ENCODE measurements around the gene THADA. TPM values are rescaled to one million over a fixed set of nuclear protein-coding genes. Genes with fewer than 3 reads are reported as not detected.

Gene THADA
- total RNA-seq, 1 donor from 2014 or later, result 50.6 TPM

DNA sequence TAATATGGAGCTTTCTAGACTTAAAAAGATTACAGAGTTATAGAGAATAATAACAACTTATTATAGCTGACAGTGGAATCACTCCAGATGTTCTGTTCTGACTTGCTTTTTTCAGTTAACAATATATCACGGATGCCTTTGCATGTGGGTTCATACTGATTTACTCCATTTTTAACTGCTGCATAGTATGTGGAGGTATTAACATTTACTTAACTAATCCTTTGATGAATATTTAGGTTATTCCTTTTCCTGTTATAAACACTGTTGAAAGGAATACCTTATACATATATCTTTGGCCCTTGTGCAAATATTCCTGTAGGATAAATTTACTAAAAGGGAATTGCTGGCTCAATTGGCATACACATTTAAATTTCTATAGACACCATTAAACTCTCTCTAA is 336.3 kb downstream of the THADA start:
- Histone ChIP-seq H3K9ac (ENCODE audit: low read depth in 1 of 3, low read length in 3 of 3) (no peak overlapping the region), H3K9me3 (ENCODE audit: control insufficient read depth in 3 of 3, low read length in 3 of 3) (no peaks in the 10 kb centered on the region), H3K27ac (ENCODE audit: low read depth, low read length) (no peak overlapping the region), H3K4me1 (ENCODE audit: control insufficient read depth in 3 of 3, insufficient read depth in 3 of 3, low read length in 3 of 3) (peaks cover 0 to 3% (median 3%) of the 10 kb centered on the region in 3 donors), H3K4me3 (ENCODE audit: low read length in 3 of 3) (no peak overlapping the region), H3K36me3 (ENCODE audit: control insufficient read depth in 3 of 3, insufficient read depth in 3 of 3, low read length in 3 of 3) (peaks cover 0 to 2% (median 0%) of the 10 kb centered on the region in 3 donors), H3K27me3 (ENCODE audit: control insufficient read depth in 3 of 3, insufficient read depth in 3 of 3, low read length in 3 of 3) (no peaks in the 10 kb centered on the region)

GRCh38 chr2:43258547-43259156 is 337.2 kb downstream of the THADA start:
- H3K9ac ChIP-seq (ENCODE audit: low read depth in 1 of 3, low read length in 3 of 3), result no peak overlapping the region

GRCh38 chr2:43255296-43255910 is 340.4 kb downstream of the THADA start:
- H3K9me3 ChIP-seq (ENCODE audit: control insufficient read depth in 3 of 3, low read length in 3 of 3), result no peaks in the 10 kb centered on the region
- no peak overlapping the region for H3K27ac ChIP-seq (ENCODE audit: low read depth, low read length)
- no peak overlapping the region for H3K4me3 ChIP-seq (ENCODE audit: low read length in 3 of 3)
- H3K4me1 ChIP-seq (ENCODE audit: control insufficient read depth in 3 of 3, insufficient read depth in 3 of 3, low read length in 3 of 3), result peaks cover 3 to 13% (median 11%) of the 10 kb centered on the region in 3 donors
- H3K36me3 ChIP-seq (ENCODE audit: control insufficient read depth in 3 of 3, insufficient read depth in 3 of 3, low read length in 3 of 3), result peaks cover 0 to 2% (median 0%) of the 10 kb centered on the region in 3 donors
- no peak overlapping the region for H3K9ac ChIP-seq (ENCODE audit: low read depth in 1 of 3, low read length in 3 of 3)
- no peaks in the 10 kb centered on the region for H3K27me3 ChIP-seq (ENCODE audit: control insufficient read depth in 3 of 3, insufficient read depth in 3 of 3, low read length in 3 of 3)

More at GRCh38 chr2:43258547-43259156, 337.2 kb downstream of the THADA start:
- H3K27me3 ChIP-seq (ENCODE audit: control insufficient read depth in 3 of 3, insufficient read depth in 3 of 3, low read length in 3 of 3), result no peaks in the 10 kb centered on the region
- H3K27ac ChIP-seq (ENCODE audit: low read depth, low read length), result no peak overlapping the region
- peaks cover 0 to 2% (median 0%) of the 10 kb centered on the region in 3 donors for H3K36me3 ChIP-seq (ENCODE audit: control insufficient read depth in 3 of 3, insufficient read depth in 3 of 3, low read length in 3 of 3)
- H3K4me1 ChIP-seq (ENCODE audit: control insufficient read depth in 3 of 3, insufficient read depth in 3 of 3, low read length in 3 of 3), result peaks cover 0 to 3% (median 3%) of the 10 kb centered on the region in 3 donors
- H3K4me3 ChIP-seq (ENCODE audit: low read length in 3 of 3), result no peak overlapping the region
- no peaks in the 10 kb centered on the region for H3K9me3 ChIP-seq (ENCODE audit: control insufficient read depth in 3 of 3, low read length in 3 of 3)

DNA sequence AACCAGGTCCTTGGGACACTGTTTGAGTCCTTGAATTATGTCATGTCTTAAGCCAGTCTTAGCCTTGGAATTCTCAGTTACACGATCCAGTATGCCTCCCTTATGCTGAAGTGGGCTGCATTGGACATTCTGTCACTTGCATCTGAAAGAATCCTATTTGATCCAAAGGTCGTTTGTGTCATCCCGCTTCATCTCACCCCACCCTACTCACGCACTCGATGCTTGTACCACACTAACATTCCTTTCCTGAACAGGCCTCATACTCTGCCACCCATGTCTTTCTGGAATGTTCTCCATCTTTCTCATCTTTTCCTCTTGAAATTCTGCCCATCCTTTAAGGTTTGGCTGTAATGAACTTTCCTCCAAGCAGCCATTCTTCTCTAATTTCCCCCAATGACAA is 341.5 kb downstream of the THADA start:
- Histone ChIP-seq H3K9me3 (ENCODE audit: control insufficient read depth in 3 of 3, low read length in 3 of 3) (no peaks in the 10 kb centered on the region), H3K36me3 (ENCODE audit: control insufficient read depth in 3 of 3, insufficient read depth in 3 of 3, low read length in 3 of 3) (peaks cover 0 to 2% (median 0%) of the 10 kb centered on the region in 3 donors), H3K27ac (ENCODE audit: low read depth, low read length) (no peak overlapping the region), H3K9ac (ENCODE audit: low read depth in 1 of 3, low read length in 3 of 3) (no peak overlapping the region), H3K27me3 (ENCODE audit: control insufficient read depth in 3 of 3, insufficient read depth in 3 of 3, low read length in 3 of 3) (no peaks in the 10 kb centered on the region), H3K4me1 (ENCODE audit: control insufficient read depth in 3 of 3, insufficient read depth in 3 of 3, low read length in 3 of 3) (peaks cover 3 to 13% (median 11%) of the 10 kb centered on the region in 3 donors), H3K4me3 (ENCODE audit: low read length in 3 of 3) (no peak overlapping the region)

DNA sequence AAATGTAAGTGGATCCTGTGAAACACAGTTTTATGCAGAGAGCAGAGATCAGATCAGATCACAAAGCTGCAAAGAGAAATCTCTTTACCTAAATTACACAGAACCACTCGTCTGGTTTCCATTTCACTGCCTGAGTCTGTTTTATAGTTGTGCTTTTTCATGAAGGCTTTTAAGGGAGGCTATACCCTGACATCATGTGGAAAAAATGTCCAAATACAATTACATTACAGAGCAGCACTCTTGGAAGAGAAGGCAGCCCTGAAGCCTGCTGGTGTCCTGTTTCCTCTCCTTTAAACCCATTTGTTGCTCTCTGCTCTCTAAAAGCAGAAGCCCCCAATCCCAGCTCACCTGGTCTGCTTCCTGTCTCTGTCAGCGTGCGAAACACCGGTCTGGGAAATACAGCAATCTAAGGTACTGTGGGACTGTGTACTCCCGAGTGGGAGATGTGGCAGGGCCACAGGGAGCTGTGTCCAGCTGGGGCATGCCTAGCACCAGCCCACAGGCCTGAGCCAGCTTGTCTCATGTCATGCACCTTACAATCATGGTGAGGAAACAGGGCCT is 344.6 kb downstream of the THADA start:
- Histone ChIP-seq H3K9ac (ENCODE audit: low read depth in 1 of 3, low read length in 3 of 3) (peak overlapping the region in 1 of 3 donors; percentile 34), H3K36me3 (ENCODE audit: control insufficient read depth in 3 of 3, insufficient read depth in 3 of 3, low read length in 3 of 3) (no peaks in the 10 kb centered on the region), H3K4me3 (ENCODE audit: low read length in 3 of 3) (no peak overlapping the region), H3K4me1 (ENCODE audit: control insufficient read depth in 3 of 3, insufficient read depth in 3 of 3, low read length in 3 of 3) (peaks cover 0 to 13% (median 11%) of the 10 kb centered on the region in 3 donors), H3K27ac (ENCODE audit: low read depth, low read length) (peak overlapping the region; percentile 75), H3K27me3 (ENCODE audit: control insufficient read depth in 3 of 3, insufficient read depth in 3 of 3, low read length in 3 of 3) (no peaks in the 10 kb centered on the region), H3K9me3 (ENCODE audit: control insufficient read depth in 3 of 3, low read length in 3 of 3) (no peaks in the 10 kb centered on the region)

DNA sequence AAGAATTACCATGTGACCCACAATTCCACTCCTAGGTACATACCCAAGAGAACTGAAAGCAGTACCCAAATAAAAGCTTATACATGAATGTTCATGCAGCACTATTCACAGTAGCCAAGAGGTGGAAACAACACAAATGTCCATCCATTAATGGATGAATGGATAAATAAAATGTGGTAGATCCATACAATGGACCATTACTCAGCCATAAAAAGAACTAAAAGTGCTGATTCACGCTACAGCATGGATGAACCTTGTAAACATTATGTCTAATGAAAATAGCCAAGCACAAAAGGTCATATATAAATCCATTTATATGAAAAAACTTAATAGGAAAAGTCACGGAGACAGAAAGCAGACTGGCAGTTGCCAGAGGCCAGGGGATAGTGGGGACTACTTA is 345.8 kb downstream of the THADA start:
- H3K9me3 ChIP-seq (ENCODE audit: control insufficient read depth in 3 of 3, low read length in 3 of 3), result no peaks in the 10 kb centered on the region
- H3K27me3 ChIP-seq (ENCODE audit: control insufficient read depth in 3 of 3, insufficient read depth in 3 of 3, low read length in 3 of 3), result no peaks in the 10 kb centered on the region
- H3K4me1 ChIP-seq (ENCODE audit: control insufficient read depth in 3 of 3, insufficient read depth in 3 of 3, low read length in 3 of 3), result peaks cover 0 to 13% (median 8%) of the 10 kb centered on the region in 3 donors
- no peaks in the 10 kb centered on the region for H3K36me3 ChIP-seq (ENCODE audit: control insufficient read depth in 3 of 3, insufficient read depth in 3 of 3, low read length in 3 of 3)
- no peak overlapping the region for H3K4me3 ChIP-seq (ENCODE audit: low read length in 3 of 3)
- H3K9ac ChIP-seq (ENCODE audit: low read depth in 1 of 3, low read length in 3 of 3), result no peak overlapping the region
- H3K27ac ChIP-seq (ENCODE audit: low read depth, low read length), result no peak overlapping the region

- H3K9ac ChIP-seq (ENCODE audit: low read depth in 1 of 3, low read length in 3 of 3), result no peak overlapping the region
- H3K4me1 ChIP-seq (ENCODE audit: control insufficient read depth in 3 of 3, insufficient read depth in 3 of 3, low read length in 3 of 3), result peaks cover 4 to 13% (median 11%) of the 10 kb centered on the region in 3 donors
- no peaks in the 10 kb centered on the region for H3K36me3 ChIP-seq (ENCODE audit: control insufficient read depth in 3 of 3, insufficient read depth in 3 of 3, low read length in 3 of 3)
- H3K27me3 ChIP-seq (ENCODE audit: control insufficient read depth in 3 of 3, insufficient read depth in 3 of 3, low read length in 3 of 3), result no peaks in the 10 kb centered on the region
- H3K4me3 ChIP-seq (ENCODE audit: low read length in 3 of 3), result no peak overlapping the region
- no peaks in the 10 kb centered on the region for H3K9me3 ChIP-seq (ENCODE audit: control insufficient read depth in 3 of 3, low read length in 3 of 3)
- H3K27ac ChIP-seq (ENCODE audit: low read depth, low read length), result no peak overlapping the region
These were observed 347.2 kb downstream of the THADA start for GRCh38 chr2:43248621-43249020.

- no peak overlapping the region for H3K4me3 ChIP-seq (ENCODE audit: low read length in 3 of 3)
- H3K27ac ChIP-seq (ENCODE audit: low read depth, low read length), result no peak overlapping the region
- no peaks in the 10 kb centered on the region for H3K36me3 ChIP-seq (ENCODE audit: control insufficient read depth in 3 of 3, insufficient read depth in 3 of 3, low read length in 3 of 3)
- peaks cover 4 to 11% (median 10%) of the 10 kb centered on the region in 3 donors for H3K4me1 ChIP-seq (ENCODE audit: control insufficient read depth in 3 of 3, insufficient read depth in 3 of 3, low read length in 3 of 3)
- H3K27me3 ChIP-seq (ENCODE audit: control insufficient read depth in 3 of 3, insufficient read depth in 3 of 3, low read length in 3 of 3), result no peaks in the 10 kb centered on the region
- no peaks in the 10 kb centered on the region for H3K9me3 ChIP-seq (ENCODE audit: control insufficient read depth in 3 of 3, low read length in 3 of 3)
- H3K9ac ChIP-seq (ENCODE audit: low read depth in 1 of 3, low read length in 3 of 3), result no peak overlapping the region
These were observed 349.2 kb downstream of the THADA start for GRCh38 chr2:43246641-43247040.

DNA sequence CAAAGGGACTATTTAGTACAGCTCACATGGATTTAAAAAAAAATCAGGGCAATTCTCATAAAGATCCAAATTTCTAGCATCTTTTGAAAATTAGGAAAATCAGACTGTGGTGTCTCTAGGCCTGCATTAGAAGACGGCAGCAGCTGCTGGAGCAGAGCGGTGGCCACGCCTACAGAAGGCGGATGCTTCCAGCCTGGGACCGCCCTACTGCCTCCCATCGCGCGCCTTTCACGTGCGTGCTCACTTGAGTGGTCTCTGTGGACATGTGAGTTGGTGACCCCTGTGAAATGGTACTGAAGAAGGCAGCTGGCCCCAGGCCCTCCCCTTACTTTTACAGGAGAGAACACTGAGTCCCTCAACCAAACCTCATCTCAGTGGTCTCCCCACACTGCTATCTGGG is 354.3 kb downstream of the THADA start:
- Histone ChIP-seq H3K9ac (ENCODE audit: low read depth in 1 of 3, low read length in 3 of 3) (no peak overlapping the region), H3K27ac (ENCODE audit: low read depth, low read length) (no peak overlapping the region), H3K4me1 (ENCODE audit: control insufficient read depth in 3 of 3, insufficient read depth in 3 of 3, low read length in 3 of 3) (peaks cover 3 to 4% (median 3%) of the 10 kb centered on the region in 3 donors), H3K27me3 (ENCODE audit: control insufficient read depth in 3 of 3, insufficient read depth in 3 of 3, low read length in 3 of 3) (no peaks in the 10 kb centered on the region), H3K9me3 (ENCODE audit: control insufficient read depth in 3 of 3, low read length in 3 of 3) (no peaks in the 10 kb centered on the region), H3K4me3 (ENCODE audit: low read length in 3 of 3) (no peak overlapping the region), H3K36me3 (ENCODE audit: control insufficient read depth in 3 of 3, insufficient read depth in 3 of 3, low read length in 3 of 3) (no peaks in the 10 kb centered on the region)

- Histone ChIP-seq H3K36me3 (ENCODE audit: control insufficient read depth in 3 of 3, insufficient read depth in 3 of 3, low read length in 3 of 3) (no peaks in the 10 kb centered on the region), H3K27me3 (ENCODE audit: control insufficient read depth in 3 of 3, insufficient read depth in 3 of 3, low read length in 3 of 3) (no peaks in the 10 kb centered on the region), H3K9ac (ENCODE audit: low read depth in 1 of 3, low read length in 3 of 3) (no peak overlapping the region), H3K4me3 (ENCODE audit: low read length in 3 of 3) (no peak overlapping the region), H3K9me3 (ENCODE audit: control insufficient read depth in 3 of 3, low read length in 3 of 3) (no peaks in the 10 kb centered on the region), H3K4me1 (ENCODE audit: control insufficient read depth in 3 of 3, insufficient read depth in 3 of 3, low read length in 3 of 3) (peaks cover 3 to 8% (median 4%) of the 10 kb centered on the region in 3 donors), H3K27ac (ENCODE audit: low read depth, low read length) (peak overlapping the region; percentile 73)
These were observed 355.1 kb downstream of the THADA start for GRCh38 chr2:43240766-43241150.

Measured in skeletal muscle tissue (tissue), 4 donors.